NCI-H524 treated with DMSO at 0.1 percent for 48 hours (cell line): ENCODE measurements around the gene SCUBE1.

ENCODE experiments used
- DNase-seq: peaks from one replicate; lab custom pipeline; 2025; lab: John Stamatoyannopoulos, UW

The SCUBE1 gene

DNA sequence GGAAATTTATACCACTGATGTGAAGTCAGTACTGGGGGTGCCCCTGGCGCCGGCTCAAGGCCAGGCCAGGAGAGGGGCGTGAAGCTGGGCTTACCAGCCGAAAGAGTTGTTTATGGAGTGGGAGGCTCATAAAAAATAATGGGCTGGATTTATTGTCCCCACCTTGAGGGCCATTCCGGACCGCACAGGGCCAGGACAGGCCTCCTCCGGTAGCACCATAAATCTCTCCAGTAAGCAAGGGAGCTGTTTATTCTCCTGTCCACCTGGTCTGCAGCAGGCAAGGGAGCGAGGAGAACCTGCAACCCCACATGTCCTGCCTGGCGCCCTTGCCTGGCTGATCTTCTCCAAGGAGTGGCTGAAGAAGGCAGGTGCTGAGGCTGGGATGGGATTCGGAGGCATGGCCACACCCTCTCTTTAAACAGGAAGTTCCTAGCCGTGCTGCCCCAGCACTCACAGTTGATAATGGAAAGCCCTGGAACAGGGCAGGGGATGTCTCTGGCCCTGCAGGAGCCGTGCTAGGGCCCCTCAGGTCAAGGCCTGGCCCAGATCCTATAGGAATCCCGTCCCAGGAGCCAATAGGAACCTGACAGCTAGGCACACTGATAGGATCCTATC is 65.1 kb downstream of the SCUBE1 start:
- no peak for DNase-seq

DNA sequence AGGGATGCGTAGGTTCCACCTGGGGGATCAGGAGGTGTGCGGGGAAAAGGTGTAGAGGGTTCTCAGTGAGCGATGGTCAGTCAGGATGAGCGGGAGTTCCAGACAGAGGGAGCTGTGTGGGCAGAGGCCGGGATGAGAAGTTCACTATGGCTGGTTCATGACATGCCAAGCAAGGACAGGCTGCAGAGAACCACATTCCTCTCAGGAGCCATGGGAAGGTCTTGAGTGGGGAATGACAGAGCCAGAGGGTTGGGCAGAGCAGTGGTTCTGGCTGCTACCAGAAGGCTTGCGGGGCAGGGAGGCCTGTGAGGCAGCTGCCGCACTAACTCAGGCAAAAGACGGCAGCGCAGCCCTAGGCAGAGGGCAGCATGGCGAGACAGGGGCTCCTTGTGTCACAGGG is 66.1 kb downstream of the SCUBE1 start:
- DNase-seq: no peak

DNA sequence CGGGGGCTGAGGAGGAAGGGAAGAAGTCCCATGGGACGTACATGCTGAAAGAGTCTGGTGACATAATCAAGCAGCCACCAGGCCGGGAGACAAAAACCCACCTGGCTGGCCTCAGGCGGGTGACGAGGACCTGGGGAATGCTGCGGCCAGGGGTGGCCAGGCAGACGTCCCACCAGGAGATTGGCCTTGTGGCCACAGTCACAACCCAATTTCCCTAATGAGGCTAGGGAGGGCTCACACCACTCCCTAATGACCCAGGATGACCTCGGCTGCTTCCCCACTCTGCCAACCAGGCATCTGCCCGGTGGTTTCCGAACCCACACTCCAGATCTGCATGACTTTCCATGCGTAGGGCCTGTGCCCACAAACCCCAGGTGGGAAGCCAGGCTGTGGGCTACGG is 66.9 kb downstream of the SCUBE1 start:
- DNase-seq: no peak

DNA sequence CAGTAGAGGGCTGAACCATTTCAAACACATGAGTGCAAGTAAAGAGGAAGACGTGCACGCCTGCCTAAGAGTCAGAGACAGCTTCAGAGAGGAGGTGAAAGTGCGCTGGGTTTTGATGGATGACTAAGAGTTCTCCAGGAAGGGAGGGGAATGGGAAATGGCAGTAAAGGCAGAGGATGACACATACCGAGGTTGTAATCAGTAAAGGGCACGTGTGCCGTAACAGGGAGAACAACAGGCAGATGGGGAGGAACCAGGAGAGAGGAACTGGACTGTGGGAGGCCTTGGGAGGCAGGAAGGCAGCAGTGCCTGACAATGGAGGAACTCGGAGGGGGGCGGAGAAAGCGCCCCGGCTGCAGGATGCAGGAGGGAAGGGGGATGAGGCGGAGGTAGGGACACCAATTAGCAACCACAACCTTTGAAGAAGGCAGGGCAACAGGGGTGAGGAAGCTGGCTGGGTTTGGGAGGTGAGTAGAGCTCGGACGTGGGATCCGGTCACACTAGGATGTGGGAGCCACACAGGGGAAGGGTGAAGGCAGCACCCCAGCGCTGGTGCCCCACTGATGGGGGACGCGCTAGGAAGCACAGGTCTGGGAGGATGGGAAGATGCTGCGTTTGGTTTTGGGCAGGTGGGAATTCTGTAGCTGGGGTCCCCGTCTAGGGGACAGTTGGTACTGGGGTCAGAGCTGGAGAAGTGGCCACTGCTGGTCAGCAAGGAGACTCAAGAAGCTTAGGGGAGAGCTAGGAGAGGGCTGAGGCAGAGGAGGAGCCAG is 67.4 kb downstream of the SCUBE1 start:
- DNase-seq: no peak

DNA sequence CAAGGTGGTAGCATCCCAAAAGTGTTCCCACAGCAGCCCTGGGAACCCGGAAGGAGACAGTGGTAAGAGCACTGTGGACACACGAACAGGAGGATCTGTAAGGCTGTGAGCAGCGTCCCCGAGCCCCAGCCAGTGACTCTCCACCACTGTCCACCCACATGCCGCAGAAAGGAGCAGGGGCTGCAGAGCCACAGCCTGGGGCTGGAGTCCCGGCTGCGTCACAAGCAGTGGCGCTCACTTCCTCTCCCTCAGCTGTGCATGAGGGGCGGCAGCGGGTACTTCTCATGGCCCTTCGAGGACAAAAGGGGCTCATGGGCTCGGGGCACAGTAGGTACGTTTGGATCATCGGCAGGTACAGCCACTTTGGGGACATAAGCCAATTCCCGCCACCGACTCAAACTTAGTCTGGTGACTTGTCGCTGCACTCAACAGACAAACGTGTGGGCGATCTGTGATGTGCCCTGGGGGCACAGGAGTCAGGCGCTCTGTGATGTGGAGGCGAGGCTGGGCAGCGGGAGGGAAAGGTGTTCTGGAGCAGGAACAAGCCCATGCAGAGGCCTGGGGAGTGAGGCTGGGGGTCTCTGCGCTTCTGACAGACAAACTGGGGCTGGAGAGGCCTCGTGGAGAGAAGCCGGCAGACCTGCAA is 68.5 kb downstream of the SCUBE1 start:
- no peak for DNase-seq

DNA sequence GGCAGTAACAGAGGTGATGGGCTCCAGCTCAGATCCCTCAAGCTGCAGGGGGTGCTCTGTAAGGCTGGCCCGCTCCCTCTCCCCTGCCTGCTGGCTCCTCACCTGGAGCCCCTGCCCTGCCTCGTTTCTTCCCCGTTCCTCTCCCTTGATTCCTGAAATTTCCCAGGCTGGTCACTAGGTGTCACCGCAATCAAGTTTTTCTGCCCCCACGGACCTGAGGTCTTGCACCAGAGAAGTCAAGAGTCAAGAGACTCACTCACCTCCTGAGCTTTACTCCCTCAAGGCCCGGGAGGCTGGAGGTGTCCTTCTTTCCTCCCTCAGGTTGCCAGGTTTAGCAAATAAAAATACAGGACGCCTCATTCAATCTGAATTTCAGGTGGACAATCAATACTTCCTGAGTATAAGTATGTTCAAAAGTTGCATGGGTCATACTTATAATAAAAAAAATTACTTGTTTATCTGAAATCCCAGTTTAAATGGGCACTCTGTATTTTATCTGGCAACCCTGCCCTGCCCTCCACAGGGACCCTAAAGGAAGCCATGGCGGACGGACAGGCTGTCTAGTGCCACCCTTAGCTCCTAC is 69.2 kb downstream of the SCUBE1 start:
- no peak for DNase-seq

DNA sequence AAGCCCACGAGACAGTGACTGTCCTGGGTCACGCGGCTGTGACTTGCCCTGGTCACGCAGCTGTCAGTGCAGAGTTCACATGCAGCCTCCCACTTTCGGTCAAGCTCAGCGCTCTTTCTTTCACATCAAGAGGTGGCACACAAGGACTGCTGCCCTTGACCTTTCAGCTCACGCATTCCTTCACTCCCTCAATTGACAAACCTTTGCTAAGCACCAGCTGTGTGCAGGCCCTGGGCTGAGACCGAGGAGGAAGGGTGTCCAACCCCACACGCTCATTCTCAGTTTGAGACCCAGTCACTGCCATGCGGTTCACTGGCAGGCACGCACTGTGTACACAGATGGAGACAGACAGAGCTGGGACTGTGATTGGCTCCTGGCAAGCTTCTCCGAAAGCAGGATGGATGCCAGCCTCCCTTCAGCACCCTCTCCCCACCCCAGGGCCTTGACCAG is 70.3 kb downstream of the SCUBE1 start:
- no peak for DNase-seq

DNA sequence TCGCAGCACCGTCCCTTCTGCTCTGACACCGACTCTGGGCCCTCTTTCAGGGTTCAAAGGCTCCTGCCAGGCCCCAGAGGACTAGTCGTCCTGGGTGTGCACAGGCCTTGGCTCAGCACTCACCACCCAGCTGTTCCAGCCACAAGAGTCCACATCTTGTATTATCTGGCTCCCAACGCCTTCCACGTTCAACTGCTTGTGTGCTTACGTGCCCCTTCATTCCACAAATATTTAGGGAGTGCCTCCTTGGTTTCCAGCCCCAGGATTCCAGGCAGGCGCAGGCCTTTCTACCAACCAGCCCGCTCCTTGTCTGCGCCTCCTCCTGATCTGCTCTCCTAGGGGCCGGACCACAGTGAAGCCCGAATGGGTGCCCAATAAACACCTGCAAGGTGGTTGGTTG is 70.9 kb downstream of the SCUBE1 start:
- DNase-seq: no peak

DNA sequence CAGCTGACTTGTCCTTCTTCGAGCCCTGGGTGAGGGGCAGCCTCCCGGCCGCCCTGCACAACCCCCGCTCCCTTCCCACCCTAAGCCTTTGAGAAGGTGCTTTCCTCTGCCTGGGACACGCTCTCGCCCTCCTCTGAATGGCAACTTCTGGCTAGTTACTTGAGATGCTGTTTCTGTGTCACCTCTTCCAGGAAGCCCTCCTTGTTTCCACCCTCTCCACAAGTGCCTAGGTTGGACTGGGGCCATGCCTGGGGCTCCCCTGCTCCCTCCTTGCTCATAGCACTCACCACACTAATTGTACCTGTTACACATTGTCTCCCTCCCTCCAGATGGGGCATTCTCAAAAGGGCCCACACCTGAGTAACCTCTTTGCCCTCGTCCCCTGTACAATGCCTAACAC is 72.2 kb downstream of the SCUBE1 start:
- no peak for DNase-seq

DNA sequence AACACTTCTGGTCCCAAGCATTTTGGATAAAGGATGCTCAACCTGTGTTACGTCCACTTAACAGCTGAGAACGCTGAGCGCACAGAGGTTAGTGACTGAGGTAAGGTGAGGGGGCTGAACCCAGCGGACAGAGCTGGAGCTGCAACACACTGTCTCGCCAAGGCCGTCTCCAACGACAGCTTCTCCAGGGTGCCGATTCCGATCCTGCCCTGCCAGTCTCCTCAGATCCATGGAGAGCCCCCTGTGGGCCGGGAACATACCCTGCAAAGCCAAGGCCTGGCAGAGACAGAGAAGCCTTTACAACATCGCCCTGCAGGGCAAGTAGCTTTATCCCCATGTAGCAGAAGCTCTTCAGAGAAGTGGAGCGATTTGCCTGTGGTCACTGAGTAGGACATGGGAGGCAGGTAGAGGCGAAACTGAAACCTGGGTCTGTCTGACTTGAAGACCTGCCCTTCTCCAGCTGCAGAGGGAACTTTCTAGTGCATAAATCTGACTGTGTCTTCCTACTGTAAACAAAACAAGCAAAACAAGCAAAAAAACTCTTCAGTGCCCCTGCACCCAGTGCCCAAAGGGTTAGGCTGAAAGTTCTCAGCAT is 72.8 kb downstream of the SCUBE1 start:
- DNase-seq: no peak

DNA sequence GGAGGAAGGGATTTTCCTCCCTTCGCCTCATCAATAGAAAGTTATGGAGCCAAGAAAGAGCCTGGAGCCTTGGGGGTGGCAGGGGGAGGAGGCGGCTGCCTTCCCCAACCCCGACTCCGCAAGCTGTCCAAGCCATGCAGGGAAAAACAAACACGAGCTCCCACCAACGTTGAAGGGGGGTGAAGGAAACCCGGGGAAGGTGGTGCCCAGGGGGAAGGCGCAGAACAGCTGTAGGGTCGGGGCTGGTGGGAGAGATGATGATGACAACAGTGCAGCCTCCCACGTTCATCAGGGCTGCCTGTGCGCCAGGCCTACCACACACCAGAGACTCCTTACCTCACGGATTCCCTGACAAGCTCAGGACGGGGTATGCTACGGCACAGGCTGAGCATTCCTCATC is 73.5 kb downstream of the SCUBE1 start:
- DNase-seq: no peak

DNA sequence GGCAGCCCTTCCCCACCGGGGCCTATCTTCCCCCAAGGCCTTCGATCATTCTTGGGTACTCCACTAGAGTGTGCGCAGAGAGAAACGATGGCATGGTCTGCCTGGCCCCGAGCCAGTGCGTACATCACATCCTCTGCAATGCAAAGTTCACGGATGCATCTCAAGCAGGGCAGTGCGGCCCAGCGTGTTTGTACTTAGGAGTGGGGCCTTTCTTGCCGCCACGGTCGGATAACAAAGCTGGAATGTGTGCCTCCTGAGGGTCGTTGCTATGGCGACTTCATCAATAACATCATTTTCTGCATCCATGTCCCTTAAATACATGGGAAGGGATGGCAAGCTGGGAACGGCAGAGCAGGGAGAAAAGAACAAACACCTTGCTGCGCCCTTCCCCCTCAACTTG is 73.9 kb downstream of the SCUBE1 start:
- no peak for DNase-seq

DNA sequence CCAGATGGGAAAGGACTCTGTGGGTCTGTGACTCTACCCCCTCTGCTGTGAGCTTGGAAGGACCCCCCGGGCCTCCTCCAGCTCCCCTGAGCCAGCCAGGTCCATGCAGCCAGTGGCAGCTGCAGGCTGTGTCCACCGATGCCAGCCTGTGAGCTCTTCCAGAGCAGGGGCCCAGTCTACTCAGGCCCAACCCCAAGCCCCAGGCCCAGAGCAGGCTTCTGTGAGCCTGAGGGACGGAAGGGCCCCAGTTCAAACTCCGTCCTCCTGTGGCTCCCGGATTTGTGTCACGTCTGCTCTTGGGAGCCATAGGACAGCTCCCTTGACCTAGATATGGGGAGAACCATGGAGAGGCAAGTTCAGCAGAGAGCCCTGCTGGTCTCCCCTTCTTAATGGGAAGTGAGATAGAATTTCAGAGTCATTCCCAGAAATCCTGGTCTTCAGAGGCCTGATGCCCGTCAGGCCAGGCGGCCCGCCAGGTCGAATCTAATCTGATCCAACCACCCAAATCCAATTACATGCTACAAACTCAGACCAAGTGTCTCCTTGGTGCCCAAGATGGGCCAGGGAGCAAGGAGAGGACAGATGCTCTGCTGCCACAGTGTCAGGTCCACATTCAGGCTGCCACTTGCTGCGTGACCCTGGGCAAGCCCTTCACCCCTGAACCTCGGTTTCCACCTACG is 75.1 kb downstream of the SCUBE1 start:
- DNase-seq: no peak

DNA sequence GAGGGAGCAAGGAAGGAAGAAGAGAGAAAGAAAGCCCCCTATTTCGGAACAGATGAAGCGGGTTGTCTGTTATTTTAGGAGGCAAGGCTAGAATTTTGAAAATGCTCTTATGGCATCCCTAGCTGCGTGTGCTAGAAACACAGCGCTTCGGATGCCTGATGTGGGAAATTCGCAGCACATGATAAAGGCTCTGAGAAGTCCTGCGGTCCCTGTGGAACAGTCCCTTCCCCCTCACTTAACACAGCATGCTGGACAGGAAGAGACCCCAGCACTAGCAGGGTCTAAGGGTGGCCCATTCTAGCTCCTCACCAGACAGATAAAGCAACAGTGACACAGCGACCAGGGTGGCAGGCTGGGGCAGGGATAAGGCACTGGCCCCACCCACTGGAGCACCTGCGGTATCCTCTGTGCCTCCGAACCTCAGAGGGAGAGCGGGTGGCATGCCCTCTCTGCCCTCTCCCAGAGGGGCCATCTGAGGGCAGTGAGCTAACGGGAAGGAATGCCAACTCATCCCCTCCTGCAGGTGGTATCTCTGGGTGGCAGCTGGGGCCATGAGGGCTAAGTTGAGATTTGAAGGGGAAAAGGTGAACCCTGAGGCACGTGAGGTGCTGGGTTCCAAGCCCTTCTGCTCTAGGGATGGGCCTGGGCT is 75.7 kb downstream of the SCUBE1 start:
- no peak for DNase-seq

DNA sequence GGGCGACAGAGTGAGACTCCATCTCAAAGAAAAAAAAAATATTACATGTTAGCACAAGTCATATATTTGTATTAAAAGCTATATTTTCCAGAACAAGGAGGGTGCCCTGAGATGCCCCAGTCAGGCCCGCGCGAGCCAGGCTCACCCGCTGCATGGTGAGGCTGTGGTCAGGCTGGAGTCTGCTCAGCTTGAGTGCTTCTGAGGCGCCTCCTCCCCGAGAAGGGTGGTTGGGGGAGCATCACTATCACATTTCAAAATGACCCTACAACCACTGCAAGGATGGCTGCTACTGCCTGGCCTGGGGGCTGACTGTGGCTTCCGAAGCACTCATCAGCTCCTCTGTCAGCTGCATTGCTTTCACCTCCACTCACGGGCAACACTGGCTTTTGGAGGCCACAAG is 77.1 kb downstream of the SCUBE1 start:
- no peak for DNase-seq

DNA sequence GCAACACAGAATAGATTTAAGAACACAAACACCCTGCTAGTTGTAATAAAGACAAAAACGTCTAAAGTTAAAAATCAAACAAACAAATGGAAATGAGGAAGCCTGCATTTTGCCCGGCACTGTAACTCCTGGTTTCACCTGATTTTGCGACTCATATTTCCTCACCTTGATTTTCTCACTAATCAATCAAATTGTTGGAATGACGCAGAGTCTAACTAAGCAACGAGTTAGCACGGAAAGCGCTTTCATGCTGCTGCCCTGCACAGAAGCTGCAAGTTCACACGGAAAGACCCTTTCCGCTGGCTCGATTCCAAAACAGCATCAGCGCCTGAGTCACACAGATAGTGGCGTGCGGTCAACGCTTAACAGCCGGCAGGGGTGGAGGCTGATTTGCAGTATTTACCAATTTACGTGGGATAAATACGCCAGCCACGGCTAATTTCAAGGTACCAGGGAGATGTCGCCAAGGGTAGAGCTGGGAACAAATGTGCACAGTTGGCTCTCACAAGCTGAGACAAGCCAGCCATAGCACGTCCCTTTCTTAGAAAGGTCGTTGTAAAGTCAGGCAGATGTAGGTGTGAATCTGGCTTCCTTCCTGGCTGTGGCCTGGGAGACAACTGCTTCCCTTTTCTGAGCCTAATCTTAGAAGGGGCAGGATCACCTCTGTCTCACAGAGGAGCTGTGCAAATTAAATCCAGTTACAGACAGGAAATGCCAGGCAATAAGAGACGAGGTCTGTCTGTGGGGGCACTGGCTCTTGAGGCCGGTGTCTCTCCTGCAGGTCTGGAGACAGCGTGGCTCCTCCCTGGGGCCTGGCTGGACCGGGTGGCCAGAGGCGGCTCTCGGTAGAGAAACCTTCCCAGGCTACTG is 79.3 kb downstream of the SCUBE1 start:
- no peak for DNase-seq

DNA sequence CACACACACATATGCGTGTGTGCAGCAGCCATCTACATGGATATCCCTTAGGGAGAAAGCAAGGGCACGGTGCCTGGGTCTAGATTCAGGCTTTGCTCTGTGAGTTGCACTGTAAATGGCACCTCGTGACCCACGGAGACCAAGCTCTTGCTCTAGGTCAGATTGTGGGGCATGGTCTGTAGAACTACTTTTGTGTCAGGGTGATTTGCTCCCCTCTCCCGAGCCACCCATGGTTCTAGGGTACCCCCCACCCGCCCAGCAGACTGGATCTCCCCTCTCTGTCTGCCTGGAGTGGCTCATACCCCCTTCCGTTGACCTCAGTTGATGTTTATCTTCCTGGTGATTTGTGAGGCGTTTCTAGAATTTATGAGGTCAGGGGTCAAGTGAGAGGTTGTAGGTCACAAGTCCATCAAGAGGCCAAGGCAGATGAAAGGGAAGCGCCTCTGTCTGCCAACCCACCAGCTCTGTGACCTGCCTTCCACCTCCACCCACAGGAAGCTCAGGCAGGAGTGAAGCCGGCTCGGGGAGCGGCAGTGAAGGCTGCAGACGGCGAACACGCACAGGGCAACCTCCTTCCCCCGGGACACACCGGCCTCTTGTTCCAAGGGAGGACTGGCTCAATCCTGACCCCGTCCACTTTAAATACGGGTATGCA is 80.1 kb downstream of the SCUBE1 start:
- DNase-seq: no peak

DNA sequence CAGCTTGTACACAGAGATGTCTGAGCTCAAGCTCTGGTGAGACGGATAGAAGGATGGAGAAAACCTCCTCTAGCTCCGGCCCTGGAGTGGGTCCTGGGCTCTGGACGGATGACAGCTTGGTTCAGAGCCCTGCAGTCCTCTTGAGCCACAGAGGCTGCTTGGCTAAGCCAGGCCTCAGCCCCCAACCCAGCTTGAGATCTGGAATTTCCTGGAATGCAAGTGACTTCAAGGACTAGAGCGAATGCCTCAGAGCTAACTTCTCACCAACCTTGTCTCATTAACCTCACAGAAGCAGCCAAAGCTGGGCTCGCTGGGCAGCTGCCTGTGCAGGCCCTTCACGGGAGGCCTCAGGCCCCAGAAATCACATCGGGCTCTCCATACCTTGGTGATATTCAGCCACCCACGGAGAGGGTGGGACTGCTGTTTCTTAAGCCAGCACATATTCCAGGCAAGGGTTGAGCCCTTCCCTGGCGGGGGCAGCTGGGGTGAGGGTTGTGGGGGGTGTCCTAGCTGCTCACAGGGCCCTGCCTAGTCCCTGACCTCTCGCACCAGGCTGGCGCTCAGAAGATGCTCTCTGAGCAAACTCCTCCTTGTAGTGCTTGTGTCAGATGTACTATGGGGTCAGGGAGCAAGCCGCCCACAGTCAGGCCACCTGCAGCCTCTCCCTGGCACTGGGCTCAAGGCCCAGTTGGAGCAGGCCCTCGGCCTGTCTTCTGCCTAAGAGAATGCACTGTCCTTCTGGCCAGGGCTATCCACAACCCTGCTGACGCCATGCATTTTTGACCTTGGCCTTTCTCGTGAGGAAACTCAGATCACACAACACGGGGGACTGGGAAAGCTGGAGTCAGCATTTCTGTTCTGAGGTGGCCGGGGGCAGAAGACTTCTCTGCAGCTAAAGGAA is 82.6 kb downstream of the SCUBE1 start:
- DNase-seq: no peak

DNA sequence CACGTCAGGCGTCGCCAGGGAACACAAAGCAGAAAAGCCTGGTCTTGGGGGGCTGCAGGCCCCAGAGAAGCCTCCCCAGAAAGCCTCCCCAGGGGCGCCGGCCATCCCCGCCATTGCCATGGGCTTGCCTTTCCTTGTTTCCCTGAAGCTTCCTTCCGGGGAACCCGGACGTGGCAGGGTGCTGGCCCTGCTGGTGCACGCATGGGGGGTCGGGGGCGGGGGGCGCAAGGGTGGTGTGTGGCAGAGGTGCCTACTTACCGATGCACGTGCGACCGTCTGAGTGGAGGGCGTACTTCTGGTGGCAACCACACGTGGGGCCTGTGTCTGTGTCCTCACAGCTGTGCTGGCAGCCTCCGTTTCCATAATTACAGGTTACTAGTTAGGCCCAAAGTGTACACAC is 85.2 kb downstream of the SCUBE1 start:
- no peak for DNase-seq
